GM18868 (cell line): Measurements from ENCODE around the gene KCNH5.
A peak's percentile ranks its signal among the peaks of the same experiment; 100 is the strongest.

Source experiments
- ATAC-seq: cut with Tn5 transposase; IDR thresholded peaks from one replicate; pipeline ENCODE4 v1.9.1; 2021; ENCODE audit warnings: mild to moderate bottlenecking, moderate library complexity; ENCODE audit not compliant: unreplicated experiment

The KCNH5 gene

DNA sequence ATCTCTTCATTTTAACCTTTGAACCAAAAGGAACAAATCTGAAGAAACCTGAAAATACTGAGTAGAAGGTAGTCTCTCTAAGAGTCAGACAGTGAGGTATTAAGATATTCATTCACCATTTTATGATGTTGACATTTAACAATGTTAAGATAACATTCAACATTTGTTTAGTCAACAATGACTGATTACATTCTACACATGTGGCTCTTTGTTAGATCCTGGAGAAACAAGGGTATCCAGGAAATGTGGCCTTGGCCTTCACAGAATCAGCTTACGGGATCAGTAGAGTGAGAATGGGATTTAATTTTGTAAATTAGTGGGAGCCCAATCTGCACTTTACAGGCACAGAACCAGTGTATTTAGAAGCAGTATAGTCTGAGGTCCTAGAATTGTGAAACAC is 355.5 kb downstream of the KCNH5 start:
- no peak for ATAC-seq

DNA sequence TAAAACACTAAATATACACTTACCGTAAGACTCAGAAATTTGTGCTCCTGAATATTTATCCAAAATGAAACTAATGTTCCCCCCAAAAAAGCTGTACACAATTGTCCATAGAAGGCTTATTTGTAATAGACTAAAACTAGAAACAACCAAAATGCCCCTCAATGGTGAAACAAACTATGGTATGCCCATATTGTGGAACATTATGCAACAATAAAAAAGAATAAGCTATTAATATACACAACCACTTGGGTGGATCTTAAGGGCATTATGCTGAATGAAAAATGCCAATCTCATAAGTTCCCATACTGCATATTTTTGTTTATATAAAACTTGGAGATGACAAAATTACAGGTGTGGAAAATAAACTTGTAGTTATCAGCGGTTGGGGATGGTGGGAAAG is 357.4 kb downstream of the KCNH5 start:
- no peak for ATAC-seq

DNA sequence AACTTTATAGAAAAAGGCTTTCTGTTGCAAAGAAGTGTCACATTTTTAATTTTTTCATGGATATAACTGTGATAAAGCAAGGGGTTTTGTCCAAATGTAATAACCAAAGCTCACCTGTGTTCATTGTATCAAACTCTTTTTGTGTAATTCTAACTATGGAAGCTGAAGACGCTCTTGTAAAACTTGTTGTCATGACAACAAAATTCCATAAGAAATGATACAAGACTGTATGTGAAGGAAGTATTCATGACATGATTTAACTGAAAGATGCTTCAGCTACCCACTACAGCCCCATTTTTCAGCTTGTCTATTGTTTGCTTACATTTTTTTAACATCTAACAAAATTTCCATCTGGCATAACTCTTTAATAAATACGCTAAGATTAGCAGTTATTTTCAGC is 360.9 kb downstream of the KCNH5 start:
- ATAC-seq: no peak

DNA sequence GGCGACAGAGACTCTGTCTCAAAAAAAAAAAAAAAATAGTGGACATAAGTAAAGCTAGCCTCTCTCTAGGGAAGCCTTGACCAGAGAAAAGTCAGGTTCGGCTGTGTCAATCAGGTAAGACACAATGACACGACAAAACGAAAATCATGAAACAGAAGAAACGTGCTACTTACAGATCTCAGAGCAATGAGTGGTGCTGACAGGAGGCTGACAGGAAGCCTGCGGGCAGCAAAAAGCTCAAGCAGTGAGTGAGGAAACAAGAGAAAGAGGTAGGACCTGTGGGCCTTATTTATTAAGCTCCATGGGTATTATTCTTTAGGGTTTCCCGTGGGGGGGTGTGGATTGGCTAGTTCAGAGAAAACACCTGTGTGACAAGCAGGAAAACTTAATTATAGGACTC is 363.1 kb downstream of the KCNH5 start:
- no peak for ATAC-seq

DNA sequence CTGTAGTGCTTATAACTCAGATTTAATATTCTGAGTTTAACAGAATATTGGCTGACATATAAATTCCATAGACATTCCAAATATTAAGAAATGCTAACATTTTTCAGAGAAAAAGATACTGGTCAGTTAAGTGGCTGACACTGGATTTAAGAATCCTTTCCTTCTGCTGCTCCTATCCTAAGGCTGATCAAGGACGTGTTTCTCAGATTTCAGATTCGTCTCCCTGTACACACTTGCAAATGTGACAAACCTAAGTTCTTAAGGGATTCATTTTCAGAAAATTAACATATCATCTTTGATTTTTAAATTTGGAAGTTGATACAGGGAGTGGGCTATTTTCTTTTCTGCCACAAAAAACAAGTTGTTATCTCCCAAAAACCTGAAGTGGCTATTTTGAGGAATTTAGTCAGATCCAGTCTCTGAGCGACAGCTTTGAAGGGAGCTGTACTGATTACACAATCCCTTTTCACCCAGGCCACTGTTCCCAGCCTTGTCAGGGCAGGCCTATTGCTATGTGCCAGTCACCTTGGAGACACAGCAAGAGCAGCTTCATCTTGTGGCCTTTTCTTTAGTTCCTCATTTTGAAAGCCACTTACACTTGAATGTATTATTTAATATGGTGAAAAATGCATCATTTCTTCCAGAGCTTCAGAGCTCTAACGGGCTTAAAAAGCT is 370.6 kb downstream of the KCNH5 start:
- no peak for ATAC-seq

DNA sequence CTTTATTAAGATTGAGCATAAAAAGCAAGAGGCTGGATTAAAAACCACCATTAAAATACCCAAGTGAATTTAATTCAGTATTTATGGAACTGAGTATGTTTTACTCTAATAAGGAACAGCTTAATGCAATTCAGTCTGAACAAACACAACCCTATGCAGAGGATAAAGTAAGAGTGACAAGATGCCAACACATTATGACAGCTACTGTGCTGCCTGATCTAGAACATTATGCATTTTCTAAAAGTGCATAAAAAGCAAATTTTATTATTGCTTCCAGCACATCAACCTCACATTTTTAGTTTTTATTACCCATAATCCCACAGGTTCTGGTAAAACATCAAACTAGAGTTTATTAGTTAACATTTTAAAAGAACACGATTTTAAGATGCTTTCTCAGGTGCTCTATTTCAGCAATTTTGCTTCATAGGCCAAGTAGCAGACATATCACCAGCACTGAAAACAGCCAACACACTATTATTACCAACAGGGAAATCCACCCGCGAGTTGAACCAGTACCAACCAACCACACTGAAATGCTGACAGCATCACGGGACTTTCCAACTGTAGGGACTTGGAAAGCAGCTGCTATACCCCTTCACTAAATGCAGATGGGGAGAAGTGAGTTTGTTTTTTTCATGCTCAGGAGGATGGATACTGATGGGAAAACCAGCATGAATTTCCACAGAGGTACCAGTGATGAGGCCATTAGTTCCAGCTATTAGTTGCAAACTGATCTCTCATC is 372.1 kb downstream of the KCNH5 start:
- ATAC-seq: peak; percentile 79

DNA sequence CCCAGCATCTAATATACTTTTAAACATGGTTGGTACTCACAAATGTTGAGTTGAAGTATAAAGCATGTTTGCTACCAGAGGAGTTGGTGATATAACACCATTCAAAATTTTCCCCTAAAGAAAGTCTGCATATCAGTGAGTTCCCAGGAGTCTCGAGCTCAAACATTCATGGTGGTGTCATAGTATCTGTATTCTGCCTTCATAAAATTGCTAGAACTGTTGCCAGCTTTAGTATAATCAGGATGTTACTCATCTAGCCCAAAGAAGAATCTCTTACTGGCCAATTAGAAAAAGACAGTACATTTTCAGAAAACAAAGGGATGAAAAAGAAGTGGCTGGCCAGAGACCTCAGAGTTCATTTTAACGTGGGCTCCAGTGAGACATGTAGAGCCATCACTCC is 374.7 kb downstream of the KCNH5 start:
- ATAC-seq: no peak

DNA sequence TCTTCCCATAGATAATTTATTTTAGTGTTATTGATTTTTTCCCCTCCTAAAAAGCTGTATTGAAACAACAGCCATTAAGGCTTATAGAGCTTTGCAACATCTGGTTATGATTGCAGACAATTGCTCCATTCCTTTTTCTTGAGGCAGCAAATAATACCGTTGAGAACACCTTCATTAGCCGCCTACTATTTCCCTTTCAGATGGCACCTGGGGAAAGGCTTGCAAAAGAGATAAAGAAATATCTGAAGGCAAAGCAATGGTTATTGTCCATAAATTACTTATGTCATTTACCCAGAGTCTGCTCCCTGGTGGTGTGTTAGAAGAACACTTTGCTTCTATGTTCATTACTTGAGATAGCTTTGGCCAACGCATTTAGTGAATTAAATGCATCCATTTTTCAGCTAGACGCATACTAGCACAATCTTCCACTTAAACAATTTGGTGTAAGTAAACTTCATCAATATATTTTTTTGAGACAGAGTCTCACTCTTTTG is 377.8 kb downstream of the KCNH5 start:
- ATAC-seq: no peak

DNA sequence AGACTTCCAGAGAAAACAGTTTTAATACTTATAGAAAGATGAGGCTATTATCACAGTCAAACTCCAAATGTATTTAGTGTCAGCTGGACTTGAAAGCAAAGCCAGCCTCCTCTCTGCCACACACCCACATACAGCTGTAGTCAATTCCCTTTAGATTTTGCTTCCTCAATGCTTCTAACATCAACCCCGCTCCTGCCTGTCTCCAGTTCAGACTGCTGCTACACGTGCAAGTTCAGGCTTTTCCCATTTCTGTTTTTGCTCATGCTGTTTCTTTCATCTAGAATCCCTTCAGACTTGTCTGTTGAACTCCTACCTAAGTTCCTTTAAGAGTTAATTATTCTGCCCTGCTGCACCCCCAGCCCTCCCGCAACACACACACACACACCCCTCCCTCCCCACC is 380.0 kb downstream of the KCNH5 start:
- ATAC-seq: no peak

DNA sequence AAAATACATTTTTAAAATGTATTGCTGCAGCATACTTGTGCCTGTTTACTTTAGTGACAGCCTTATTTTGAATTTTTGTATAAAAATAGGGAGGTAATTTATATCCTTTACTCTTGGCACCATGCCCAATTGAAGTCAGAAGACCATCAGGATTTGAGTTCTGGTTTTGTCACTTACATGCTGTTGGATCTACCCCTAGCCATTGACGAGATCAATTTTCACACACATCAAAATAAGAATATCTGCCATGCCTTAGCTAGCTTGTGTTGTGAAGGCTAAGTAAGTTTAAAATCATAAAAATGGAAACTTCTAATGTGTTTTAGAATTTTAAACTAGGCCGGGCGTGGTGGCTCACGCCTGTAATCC is 381.8 kb downstream of the KCNH5 start:
- ATAC-seq: no peak

DNA sequence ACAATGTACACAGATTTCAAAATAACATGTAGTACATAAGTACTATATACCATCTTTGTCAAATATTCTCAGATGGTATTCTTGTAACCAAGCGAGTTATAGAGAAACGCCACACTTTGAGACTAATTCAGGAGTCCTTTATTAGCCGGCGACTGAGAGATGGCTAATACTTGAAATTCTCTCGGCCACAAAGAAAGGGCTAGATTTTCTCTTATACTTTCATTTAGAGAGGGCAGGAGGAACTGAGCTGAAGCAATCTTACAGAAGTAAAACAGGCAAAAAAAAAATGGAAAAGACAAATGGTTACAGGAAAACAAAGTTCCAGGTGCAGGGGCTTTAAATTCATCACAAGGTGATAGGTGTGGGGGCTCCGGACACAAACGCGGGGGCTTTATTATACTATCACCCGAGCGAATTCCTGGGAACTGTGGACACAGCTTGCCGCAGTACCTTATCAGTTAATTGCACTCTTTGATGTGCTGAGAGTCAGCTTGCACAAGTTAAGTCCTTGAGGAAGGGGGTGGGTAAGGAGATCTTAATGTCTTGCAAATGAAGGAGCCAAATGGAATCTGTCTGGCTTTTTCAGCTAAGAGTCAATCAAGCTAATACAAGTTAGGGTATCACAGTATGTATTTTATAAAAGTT is 382.3 kb downstream of the KCNH5 start:
- no peak for ATAC-seq

DNA sequence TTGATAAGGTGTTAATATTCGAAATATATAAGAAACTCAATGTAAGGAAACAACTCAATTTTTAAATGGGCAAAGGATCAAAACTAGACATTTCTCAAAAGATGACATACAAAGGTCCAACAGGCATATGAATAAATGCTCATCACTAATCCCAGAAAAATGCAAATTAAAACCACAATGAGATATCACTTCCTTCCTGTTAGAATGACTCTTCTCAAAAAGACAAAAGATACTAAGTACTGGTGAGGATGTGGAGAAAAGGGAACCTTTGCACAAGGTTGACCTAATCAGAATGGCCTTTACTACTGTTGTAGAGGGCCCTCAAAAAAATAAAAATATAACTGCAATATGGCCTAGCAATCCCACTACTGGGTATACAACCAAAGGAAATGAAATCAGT is 383.4 kb downstream of the KCNH5 start:
- no peak for ATAC-seq

DNA sequence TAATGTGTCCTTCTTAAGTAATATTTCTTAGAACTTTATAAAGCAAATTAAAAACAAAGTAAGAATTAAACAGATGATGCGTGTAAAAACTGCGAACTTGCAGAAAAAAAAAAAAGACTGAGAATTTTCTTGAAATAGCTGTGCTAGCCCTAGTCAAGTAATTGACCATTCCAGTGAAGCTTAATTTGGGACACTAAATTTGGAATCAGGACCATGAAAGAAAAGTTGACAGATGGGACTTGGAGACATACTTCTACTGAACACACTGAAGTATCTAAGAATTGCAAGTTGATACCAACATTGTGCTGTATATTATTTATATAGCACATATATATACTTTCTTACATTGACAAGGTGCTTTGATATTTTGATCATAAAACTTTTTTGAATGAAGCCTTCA is 386.6 kb downstream of the KCNH5 start:
- no peak for ATAC-seq

DNA sequence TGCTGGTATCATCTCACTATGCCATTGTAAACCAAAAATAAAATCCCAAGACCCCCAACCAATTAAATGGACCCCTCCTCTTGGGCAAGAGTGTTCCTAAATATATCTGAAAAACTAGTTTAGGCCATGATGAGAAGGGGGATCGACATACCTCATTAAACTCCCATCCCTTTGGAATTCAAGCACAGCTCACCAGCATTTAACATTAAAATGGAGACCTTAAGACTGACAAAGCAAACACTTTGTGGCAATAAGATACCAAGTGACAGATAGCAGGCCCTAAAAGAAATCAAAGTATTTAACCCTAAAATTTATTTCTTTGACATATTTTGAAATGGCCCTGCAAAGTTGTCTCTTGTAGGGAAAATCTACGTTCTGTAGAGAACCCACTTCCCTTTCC is 387.9 kb downstream of the KCNH5 start:
- ATAC-seq: no peak

DNA sequence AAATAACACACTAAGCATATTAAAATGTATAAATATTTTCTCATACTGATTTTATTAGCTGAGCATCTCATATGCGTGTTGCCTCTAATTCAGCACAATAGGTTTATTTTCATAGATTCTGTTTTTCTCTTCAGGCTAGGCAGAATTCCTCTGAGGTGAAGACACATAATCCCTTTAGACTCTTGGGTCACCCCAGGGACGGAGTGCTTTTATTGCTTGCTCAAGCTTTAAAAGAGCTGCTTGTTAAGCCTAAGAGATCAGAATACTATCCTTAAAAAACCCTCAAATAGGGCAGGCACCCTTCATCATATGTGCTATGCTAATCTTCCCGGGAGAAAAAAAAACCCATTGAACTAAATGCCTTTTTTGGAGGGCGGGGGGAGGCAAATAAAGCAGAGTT is 390.1 kb downstream of the KCNH5 start:
- ATAC-seq: no peak

DNA sequence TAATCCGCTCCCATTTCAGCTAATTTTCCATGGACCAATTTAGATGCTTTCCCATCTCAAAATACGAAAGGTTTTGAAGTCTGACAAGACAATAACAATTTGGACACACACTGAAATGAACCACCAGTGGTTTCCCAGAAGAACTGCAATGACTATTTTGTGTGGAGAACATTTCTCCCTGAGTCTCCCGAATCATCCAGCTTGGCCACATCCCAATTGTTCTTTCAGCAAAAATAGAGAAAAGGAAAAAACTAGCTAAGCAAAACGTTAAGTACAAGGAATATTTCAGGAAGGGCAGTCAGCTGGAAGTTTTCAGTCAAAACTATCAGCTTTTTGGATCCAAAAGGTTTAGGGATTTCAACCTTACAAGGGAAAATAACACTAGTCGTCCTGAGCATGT is 390.6 kb downstream of the KCNH5 start:
- ATAC-seq: no peak
